ENCODE results near the gene BCAT1. TPM values are rescaled to one million over a fixed set of nuclear protein-coding genes. Genes with fewer than 3 reads are reported as not detected.
"Not testable (repeated sequence)": the region's sequence is repeated elsewhere in the genome, so short reads cannot be mapped to it uniquely, and the experiment has no call there.

BCAT1 gene
- total and polyA plus RNA-seq, 2 experiments from 2014 or later: 60.6 to 72.1 TPM

DNA sequence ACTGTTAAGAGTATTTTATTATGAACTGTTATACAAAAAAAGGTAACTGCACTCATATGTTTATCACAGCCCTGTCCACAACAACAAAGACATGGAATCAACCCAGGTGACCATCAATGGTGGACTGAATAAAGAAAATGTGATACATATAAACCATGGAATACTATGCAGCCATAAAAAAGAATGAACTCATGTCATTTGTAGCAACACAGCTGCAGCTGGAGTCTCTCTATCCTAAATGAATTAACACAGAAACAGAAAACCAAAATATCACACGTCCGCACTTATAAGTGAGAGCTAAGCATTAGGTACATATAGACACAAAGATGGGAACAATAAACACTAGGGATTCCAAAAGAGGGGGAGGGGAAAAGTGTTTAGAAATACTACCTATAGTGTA is 95.8 kb downstream of the BCAT1 start:
- no peak for DNase-seq
- peaks cover 18% of the 10 kb centered on the region for H3F3A ChIP-seq (ENCODE audit: insufficient read depth)
- H3K9ac ChIP-seq: no peak overlapping the region
- H3K4me1 ChIP-seq (ENCODE audit: insufficient read depth): peaks cover 24% of the 10 kb centered on the region
- no peaks in the 10 kb centered on the region for H3K9me2 ChIP-seq (ENCODE audit: insufficient read depth)
- H3K27me3 ChIP-seq (replicated peaks; ENCODE audit: insufficient read depth): no peaks in the 10 kb centered on the region
- TF ChIP-seq EZH2phosphoT487 (IDR thresholded peaks at IDR 0.05; ENCODE audit: insufficient read depth, low read depth) (no peak), EZH2 (IDR thresholded peaks at IDR 0.05; ENCODE audit: insufficient read depth, poor library complexity, severe bottlenecking) (no peak)
- H4K20me1 ChIP-seq (ENCODE audit: insufficient read depth): no peaks in the 10 kb centered on the region
- 84 to 86% methylated on average over 2 of the region's 2 CpGs for WGBS, 2 experiments (ENCODE audit: low coverage in 1 of 2, low lambda C conversion rate in 2 of 2, missing lambda C conversion rate in 2 of 2)
- H3K9me3 ChIP-seq (ENCODE audit: low read depth): no peaks in the 10 kb centered on the region
- 0 out of 2 replicates have a peak overlapping the region, but pooled peaks have one; percentile 6 for H3K27ac ChIP-seq
- no peak overlapping the region for H3K4me3 ChIP-seq
- no peaks in the 10 kb centered on the region for H3K36me3 ChIP-seq (ENCODE audit: low read depth)
- no peak overlapping the region for H3K4me2 ChIP-seq (ENCODE audit: unreplicated experiment)
- H2AFZ ChIP-seq: no peak overlapping the region
- in situ Hi-C loops (cut with MboI): no loop called here
- H3K79me2 ChIP-seq (ENCODE audit: insufficient read depth): peaks cover 18% of the 10 kb centered on the region

GRCh38 chr12:24852420-24852819 is 96.5 kb downstream of the BCAT1 start:
- Histone ChIP-seq H3K9ac (no peak overlapping the region), H3K4me1 (ENCODE audit: insufficient read depth) (peaks cover 24% of the 10 kb centered on the region), H3K27ac (no peak overlapping the region), H3K36me3 (ENCODE audit: low read depth) (no peaks in the 10 kb centered on the region), H3F3A (ENCODE audit: insufficient read depth) (peaks cover 18% of the 10 kb centered on the region), H3K9me3 (ENCODE audit: low read depth) (no peaks in the 10 kb centered on the region), H3K27me3 (replicated peaks; ENCODE audit: insufficient read depth) (no peaks in the 10 kb centered on the region), H3K9me2 (ENCODE audit: insufficient read depth) (no peaks in the 10 kb centered on the region), H4K20me1 (ENCODE audit: insufficient read depth) (no peaks in the 10 kb centered on the region), H2AFZ (no peak overlapping the region), H3K79me2 (ENCODE audit: insufficient read depth) (peaks cover 18% of the 10 kb centered on the region), H3K4me3 (no peak overlapping the region), H3K4me2 (ENCODE audit: unreplicated experiment) (no peak overlapping the region)
- in situ Hi-C loops (cut with MboI): no loop called here
- TF ChIP-seq EZH2phosphoT487 (IDR thresholded peaks at IDR 0.05; ENCODE audit: insufficient read depth, low read depth) (no peak), EZH2 (IDR thresholded peaks at IDR 0.05; ENCODE audit: insufficient read depth, poor library complexity, severe bottlenecking) (no peak)
- peak; percentile 20 for DNase-seq
- WGBS, 2 experiments (ENCODE audit: low coverage in 1 of 2, low lambda C conversion rate in 2 of 2, missing lambda C conversion rate in 2 of 2): 81 to 87% methylated on average over 1 of the region's 1 CpG

DNA sequence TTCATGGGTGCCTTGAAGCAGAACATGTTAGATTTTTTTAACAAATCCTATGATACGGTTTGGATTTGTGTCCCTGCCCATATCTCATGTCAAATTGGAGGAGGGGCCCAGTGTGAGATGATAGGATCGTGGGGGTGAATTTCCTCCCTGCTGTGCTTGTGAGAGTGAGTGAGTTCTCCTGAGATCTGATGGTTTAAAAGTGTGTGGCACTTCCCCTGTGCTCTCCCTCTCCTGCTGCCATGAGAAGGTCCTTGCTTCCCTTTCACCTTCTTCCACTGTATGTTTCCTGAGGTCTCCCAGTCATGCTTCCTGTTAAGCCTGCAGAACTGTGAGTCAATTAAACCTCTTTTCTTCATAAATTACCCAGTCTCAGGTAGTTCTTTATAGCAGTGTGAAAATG is 97.0 kb downstream of the BCAT1 start:
- 39 to 47% methylated on average over 2 of the region's 2 CpGs for WGBS, 2 experiments (ENCODE audit: low coverage in 1 of 2, low lambda C conversion rate in 2 of 2, missing lambda C conversion rate in 2 of 2)
- H3K27ac ChIP-seq; H3K9me3 ChIP-seq (ENCODE audit: low read depth); H3K27me3 ChIP-seq (replicated peaks; ENCODE audit: insufficient read depth); H3K4me2 ChIP-seq (ENCODE audit: unreplicated experiment); H4K20me1 ChIP-seq (ENCODE audit: insufficient read depth); H3K36me3 ChIP-seq (ENCODE audit: low read depth); in situ Hi-C loops (cut with MboI); DNase-seq; H3K4me3 ChIP-seq; H3K9ac ChIP-seq; H3K9me2 ChIP-seq (ENCODE audit: insufficient read depth); H2AFZ ChIP-seq: not testable (repeated sequence)
- Histone ChIP-seq H3K4me1 (ENCODE audit: insufficient read depth) (peaks cover 24% of the 10 kb centered on the region), H3K79me2 (ENCODE audit: insufficient read depth) (peaks cover 18% of the 10 kb centered on the region), H3F3A (ENCODE audit: insufficient read depth) (peaks cover 21% of the 10 kb centered on the region)

GRCh38 chr12:24851341-24851740 is 97.6 kb downstream of the BCAT1 start:
- Histone ChIP-seq H3F3A (ENCODE audit: insufficient read depth) (peaks cover 25% of the 10 kb centered on the region), H3K27ac (no peak overlapping the region), H3K79me2 (ENCODE audit: insufficient read depth) (peaks cover 18% of the 10 kb centered on the region), H3K4me1 (ENCODE audit: insufficient read depth) (peaks cover 24% of the 10 kb centered on the region), H3K27me3 (replicated peaks; ENCODE audit: insufficient read depth) (no peaks in the 10 kb centered on the region), H3K9me2 (ENCODE audit: insufficient read depth) (no peaks in the 10 kb centered on the region), H2AFZ (no peak overlapping the region), H3K4me2 (ENCODE audit: unreplicated experiment) (no peak overlapping the region), H4K20me1 (ENCODE audit: insufficient read depth) (no peaks in the 10 kb centered on the region), H3K9me3 (ENCODE audit: low read depth) (no peaks in the 10 kb centered on the region), H3K9ac (no peak overlapping the region), H3K36me3 (ENCODE audit: low read depth) (no peaks in the 10 kb centered on the region), H3K4me3 (no peak overlapping the region)
- DNase-seq: no peak
- in situ Hi-C loops (cut with MboI): no loop called here
- no peak for TF ChIP-seq EZH2 (IDR thresholded peaks at IDR 0.05; ENCODE audit: insufficient read depth, poor library complexity, severe bottlenecking)
- 89 to 97% methylated on average over 3 of the region's 3 CpGs for WGBS, 2 experiments (ENCODE audit: low coverage in 1 of 2, low lambda C conversion rate in 2 of 2, missing lambda C conversion rate in 2 of 2)

GRCh38 chr12:24850496-24850895 is 98.4 kb downstream of the BCAT1 start:
- TF ChIP-seq EZH2phosphoT487 (IDR thresholded peaks at IDR 0.05; ENCODE audit: insufficient read depth, low read depth) (no peak), EZH2 (IDR thresholded peaks at IDR 0.05; ENCODE audit: insufficient read depth, poor library complexity, severe bottlenecking) (no peak)
- H4K20me1 ChIP-seq (ENCODE audit: insufficient read depth): no peaks in the 10 kb centered on the region
- H2AFZ ChIP-seq: no peak overlapping the region
- in situ Hi-C loops (cut with MboI): no loop called here
- peaks cover 24% of the 10 kb centered on the region for H3K4me1 ChIP-seq (ENCODE audit: insufficient read depth)
- no peak overlapping the region for H3K9ac ChIP-seq
- peaks cover 18% of the 10 kb centered on the region for H3K79me2 ChIP-seq (ENCODE audit: insufficient read depth)
- H3K4me2 ChIP-seq (ENCODE audit: unreplicated experiment): no peak overlapping the region
- no peaks in the 10 kb centered on the region for H3K9me3 ChIP-seq (ENCODE audit: low read depth)
- H3K36me3 ChIP-seq (ENCODE audit: low read depth): no peaks in the 10 kb centered on the region
- H3K9me2 ChIP-seq (ENCODE audit: insufficient read depth): no peaks in the 10 kb centered on the region
- H3F3A ChIP-seq (ENCODE audit: insufficient read depth): peaks cover 30% of the 10 kb centered on the region
- no peak overlapping the region for H3K4me3 ChIP-seq
- no peaks in the 10 kb centered on the region for H3K27me3 ChIP-seq (replicated peaks; ENCODE audit: insufficient read depth)
- DNase-seq: no peak
- no peak overlapping the region for H3K27ac ChIP-seq
- WGBS, 2 experiments (ENCODE audit: low coverage in 1 of 2, low lambda C conversion rate in 2 of 2, missing lambda C conversion rate in 2 of 2): 38% methylated on average over 3 of the region's 3 CpGs

Measured in GM23248 (cell line).